C1 segment of cervical spinal cord (tissue), 14 donors: ENCODE results near the gene CCDC170.

Source experiments
- DNase-seq, 14 donors: peaks; one replicate each; lab custom pipeline; 2025; lab: John Stamatoyannopoulos, UW

CCDC170 gene

DNA sequence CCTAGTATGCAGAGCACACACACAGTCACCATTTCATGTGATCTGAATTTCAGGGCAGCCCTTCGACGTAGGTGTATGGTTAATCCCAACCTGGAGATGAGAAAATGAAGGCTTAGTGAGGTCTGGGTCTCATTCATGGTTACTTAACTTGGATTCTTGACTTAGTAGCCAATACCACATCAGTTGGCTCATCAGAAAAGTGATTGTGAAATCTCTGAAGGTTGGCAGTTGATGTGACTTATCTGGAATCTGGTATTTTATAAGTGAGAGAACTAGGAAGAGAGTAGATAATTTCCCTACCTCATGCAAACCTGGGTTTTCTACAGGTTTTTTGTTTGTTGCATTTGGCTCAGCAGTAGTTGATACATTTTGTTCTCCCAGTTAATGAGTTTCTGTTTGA is 123.7 kb downstream of the CCDC170 start:
- no peak for DNase-seq

GRCh38 chr6:151618717-151619116 is 124.9 kb downstream of the CCDC170 start:
- no peak for DNase-seq

DNA sequence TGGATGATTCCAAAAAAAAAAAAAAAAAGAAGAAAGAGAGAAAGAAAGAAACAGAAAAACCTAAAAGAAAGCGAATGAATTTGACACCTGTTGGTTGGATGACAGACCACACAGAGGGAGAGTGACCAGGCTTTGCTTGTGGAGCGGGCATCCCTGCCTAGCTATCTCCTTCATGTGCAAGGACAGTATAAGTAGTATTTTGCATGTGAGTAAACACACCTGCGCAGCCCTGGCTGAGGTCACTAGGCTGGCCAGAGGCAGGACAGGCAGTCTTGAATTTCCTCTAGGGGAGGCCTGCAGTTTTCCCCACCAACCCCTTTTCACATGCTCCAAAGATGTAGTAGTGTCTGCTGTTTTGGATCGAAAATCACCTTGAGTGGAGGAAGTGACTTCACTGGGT is 126.4 kb downstream of the CCDC170 start:
- no peak for DNase-seq

GRCh38 chr6:151624071-151624470 is 130.3 kb downstream of the CCDC170 start:
- no peak for DNase-seq

- DNase-seq: no peak
These were observed 130.7 kb downstream of the CCDC170 start for GRCh38 chr6:151624481-151624880.

GRCh38 chr6:151624900-151625536 is 131.2 kb downstream of the CCDC170 start:
- no peak for DNase-seq

DNA sequence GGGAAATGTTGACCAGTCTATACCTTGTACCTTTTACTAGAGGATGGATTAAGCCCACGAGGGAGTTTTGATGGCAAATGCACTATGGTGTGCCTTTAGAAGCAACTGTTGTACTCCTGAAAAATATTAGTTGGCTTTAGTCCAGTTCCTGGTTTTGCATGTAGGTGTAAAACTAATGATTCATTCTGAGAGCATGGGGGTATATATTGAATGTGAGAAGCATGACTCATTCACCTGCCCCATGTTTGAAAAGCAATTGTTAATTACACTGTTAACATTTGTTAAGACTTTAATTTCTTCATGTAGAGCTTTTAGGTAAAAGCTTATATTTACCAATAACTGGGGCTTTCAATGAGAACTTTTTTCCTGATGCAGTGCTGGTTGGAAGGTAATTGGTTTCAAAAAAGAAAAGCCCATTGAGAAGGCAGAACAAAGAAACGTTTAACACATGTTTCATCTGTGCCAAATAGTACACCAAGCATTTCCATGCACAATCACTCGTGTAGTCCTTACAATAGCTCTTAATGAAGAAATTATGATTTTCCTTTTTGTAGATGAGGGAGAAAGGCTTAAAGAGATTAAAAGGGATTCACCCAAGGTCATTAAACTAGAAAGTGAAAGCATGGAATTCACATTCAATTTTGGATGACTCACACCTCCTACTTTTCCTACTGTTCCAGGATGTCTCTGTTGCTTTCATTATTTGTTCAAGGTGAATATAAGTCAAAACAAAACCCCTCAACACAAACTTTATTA is 134.1 kb downstream of the CCDC170 start:
- DNase-seq: no peak

GRCh38 chr6:151629791-151630190 is 136.0 kb downstream of the CCDC170 start:
- no peak for DNase-seq

GRCh38 chr6:151630387-151630786 is 136.6 kb downstream of the CCDC170 start:
- DNase-seq: no peak

GRCh38 chr6:151630991-151631655 is 137.3 kb downstream of the CCDC170 start:
- no peak for DNase-seq

- DNase-seq: no peak
These were observed 138.7 kb downstream of the CCDC170 start for GRCh38 chr6:151632415-151632987.

DNA sequence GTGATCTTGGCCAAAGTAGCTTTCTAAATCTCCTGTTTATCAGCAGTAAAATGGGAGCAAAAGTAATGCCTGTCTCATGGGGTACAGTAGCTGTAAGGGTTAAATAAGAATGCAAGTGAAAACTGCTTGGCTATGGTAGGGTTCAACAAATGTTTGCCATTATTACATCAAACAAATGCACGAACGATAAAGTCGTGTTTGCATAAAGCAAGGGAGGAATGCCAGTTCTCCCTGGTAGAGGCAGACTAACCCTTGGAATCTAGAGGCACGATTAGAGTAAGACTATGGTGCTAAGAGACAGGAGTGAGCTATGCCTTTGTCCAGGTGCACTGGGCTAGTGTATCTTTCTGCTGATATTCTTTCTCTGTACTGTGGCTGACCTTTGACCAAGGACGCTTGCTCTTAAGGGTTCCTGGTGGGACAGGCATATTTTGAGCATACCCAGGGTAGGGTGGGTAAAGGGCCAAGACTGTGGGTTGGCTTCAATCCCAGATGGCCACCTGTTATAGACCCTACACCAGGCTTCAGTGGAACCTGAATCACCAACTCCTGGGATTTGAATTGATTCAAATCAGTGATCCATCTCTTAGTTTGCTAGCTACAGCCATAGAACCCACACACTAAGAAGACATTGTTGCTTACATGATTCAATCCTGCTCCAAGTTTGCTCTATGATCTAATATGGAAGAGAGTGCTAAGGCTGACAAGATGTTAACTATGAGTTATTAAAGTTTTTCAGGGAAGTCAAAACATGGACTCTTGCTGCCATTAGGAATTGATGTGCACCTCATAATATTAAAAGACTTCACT is 139.9 kb downstream of the CCDC170 start:
- no peak for DNase-seq

DNA sequence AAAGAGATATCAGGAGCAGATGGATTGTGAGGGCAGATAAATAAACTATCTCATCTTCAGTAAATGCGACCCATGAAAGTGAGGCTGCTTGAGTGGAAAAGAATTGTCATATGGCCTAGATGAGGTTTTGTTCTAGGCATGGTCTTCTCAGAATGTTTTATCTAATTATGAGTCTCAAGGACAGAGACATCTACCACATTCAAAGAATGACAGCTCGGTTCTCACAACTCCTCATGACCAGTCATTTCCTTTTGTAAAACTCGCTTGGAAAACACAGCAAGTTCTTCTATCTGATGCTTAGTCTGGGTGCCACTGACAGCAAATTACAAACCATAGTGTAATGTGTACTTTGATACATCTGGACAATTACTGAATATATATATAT is 140.5 kb downstream of the CCDC170 start:
- no peak for DNase-seq

DNA sequence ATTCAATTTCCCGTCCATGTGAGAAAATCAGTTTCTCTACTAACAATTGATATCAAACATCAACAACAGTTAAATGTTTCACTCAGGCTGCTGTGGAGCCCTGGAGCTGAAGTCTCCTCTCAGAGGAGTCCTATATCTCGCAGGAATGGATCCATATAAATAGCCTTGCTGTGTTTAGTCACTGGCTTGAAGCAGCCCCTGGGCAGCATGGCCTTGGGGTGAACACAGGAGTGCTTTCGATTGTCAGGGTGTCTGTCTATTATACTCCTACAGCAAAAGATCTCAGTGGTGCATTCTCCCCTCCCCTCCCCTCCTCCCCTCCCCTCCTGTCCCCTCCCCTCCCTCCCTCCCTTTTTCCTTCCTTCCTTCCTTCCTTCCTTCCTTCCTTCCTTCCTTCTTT is 141.9 kb downstream of the CCDC170 start:
- no peak for DNase-seq

- no peak for DNase-seq
These were observed 144.0 kb downstream of the CCDC170 start for GRCh38 chr6:151637814-151638213.

DNA sequence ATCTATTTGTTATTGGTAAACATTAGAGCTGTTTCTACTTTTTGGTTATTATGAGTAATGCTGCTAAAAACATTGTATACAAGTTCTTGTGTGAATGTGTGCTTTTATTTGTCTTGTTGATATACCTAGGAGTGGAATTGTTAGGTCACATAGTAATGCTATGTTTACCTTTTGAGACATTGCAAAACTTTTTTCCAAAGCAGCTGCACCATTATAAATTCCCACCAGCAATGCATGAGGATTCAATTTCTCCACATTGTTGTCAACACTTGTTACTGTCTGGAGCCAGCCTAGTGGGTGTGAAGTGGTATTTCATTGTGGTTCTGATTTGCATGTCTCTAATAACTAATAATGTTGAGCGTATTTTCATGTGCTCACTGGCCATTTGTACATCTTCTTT is 145.9 kb downstream of the CCDC170 start:
- no peak for DNase-seq

GRCh38 chr6:151641028-151641427 is 147.2 kb downstream of the CCDC170 start:
- DNase-seq: no peak

DNA sequence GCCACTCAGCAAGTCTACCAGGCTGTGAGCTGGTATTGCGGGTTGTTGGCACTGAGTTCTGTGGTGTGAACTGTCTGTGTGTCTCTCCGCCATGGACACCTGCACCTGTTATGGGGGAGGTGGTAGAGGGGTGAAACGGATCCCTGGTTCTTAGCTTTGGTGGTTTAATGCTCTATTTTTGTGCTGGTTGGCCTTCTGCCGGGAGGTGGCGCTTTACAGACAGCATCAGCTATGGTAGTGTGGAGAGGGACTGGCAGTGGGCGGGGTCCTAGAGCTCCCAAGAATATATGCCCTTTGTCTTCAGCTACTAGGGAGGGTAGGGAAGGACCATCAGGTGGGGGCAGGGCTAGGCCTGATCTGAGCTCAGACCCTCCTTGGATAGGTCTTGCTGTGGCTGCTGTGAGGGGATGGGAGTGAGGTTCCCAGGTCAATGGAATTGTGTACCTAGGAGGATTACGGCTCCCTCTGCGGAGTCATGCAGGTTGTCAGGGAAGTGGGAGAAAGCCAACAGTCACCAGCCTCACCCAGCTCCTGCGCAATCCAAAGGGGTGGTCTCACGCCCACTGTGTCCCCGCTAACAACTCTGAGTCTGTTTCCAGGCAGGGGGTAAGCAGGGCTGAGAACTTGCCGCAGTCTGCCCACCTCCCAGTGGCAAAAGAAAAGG is 154.3 kb downstream of the CCDC170 start:
- DNase-seq: no peak

GRCh38 chr6:151649835-151650234 is 156.0 kb downstream of the CCDC170 start:
- no peak for DNase-seq

DNA sequence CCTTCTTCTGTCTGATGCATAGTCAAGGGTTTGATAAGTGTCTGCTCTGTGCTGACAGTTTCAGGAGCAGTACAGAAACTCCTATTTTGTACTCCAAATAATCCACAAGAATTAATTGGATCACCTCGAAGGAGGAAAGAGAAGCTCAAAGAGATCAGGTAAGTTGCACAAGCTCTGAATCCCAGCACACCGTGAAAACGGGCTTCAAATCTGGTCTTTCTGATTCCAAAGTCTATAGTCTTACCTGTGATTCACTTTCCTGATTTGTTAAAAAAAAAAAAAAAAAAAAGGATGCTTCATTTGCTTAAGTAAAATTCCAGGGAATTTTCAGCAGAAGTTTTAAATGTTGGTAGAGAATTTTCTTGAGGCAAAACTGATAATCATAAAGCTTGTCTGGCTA is 157.8 kb downstream of the CCDC170 start:
- no peak for DNase-seq

- no peak for DNase-seq
These were observed 158.5 kb downstream of the CCDC170 start for GRCh38 chr6:151652325-151652724.
